ENCODE data around the gene NT5C1A. TPM values are rescaled to one million over a fixed set of nuclear protein-coding genes. Genes with fewer than 3 reads are reported as not detected.

Gene NT5C1A
- total RNA-seq, 1 experiment from 2014 or later = not detected

GRCh38 chr1:39696448-39696847, 24.5 kb upstream of the NT5C1A start:
- no peak overlapping the region for H2BK12ac ChIP-seq (ENCODE audit: insufficient read length, low read depth, low read length)
- no peak overlapping the region for H2BK20ac ChIP-seq (ENCODE audit: low read depth, low read length, poor library complexity, severe bottlenecking)
- Mint-ChIP-seq H3K36me3 (ENCODE audit: insufficient read depth in 1 of 3, low read depth in 3 of 3) (no peaks in the 10 kb centered on the region), H3K27ac (no peak overlapping the region), H3K4me3 (no peak overlapping the region), H3K4me1 (peaks cover 17 to 18% of the 10 kb centered on the region in 2 experiments), H3K27me3 (ENCODE audit: low read depth) (peaks cover 99% of the 10 kb centered on the region), H3K9me3 (no peaks in the 10 kb centered on the region)
- H3K79me2 ChIP-seq (ENCODE audit: insufficient read depth, low read length) = no peaks in the 10 kb centered on the region
- no peak overlapping the region for H2BK15ac ChIP-seq (ENCODE audit: low read depth, low read length)
- no peak overlapping the region for H2AFZ ChIP-seq (ENCODE audit: low read length)
- H4K8ac ChIP-seq (replicated peaks; ENCODE audit: insufficient read length, low read depth, low read length) = no peak overlapping the region
- H3K27me3 ChIP-seq (ENCODE audit: insufficient read depth, low read length) = peaks cover 69% of the 10 kb centered on the region
- no peak overlapping the region for H2BK5ac ChIP-seq (ENCODE audit: insufficient read length, low read length)
- no peaks in the 10 kb centered on the region for H3K79me1 ChIP-seq (ENCODE audit: insufficient read depth, low read depth, low read length, poor library complexity, severe bottlenecking)
- no peak overlapping the region for H3T11ph ChIP-seq (ENCODE audit: low read length)
- H4K91ac ChIP-seq (ENCODE audit: insufficient read length, low read depth, low read length) = no peak overlapping the region
- no peak overlapping the region for H2BK120ac ChIP-seq (ENCODE audit: low read depth, low read length, poor library complexity, severe bottlenecking)
- H3K4me2 ChIP-seq (ENCODE audit: insufficient read depth, insufficient read length, low read length) = no peak overlapping the region
- H3K14ac ChIP-seq (ENCODE audit: insufficient read depth, low read length) = no peak overlapping the region
- no peak overlapping the region for H3K9ac ChIP-seq (ENCODE audit: extremely low read depth, insufficient read length, low read length)
- H4K5ac ChIP-seq (ENCODE audit: insufficient read length, low read depth, low read length) = no peak overlapping the region
- H4K20me1 ChIP-seq (ENCODE audit: control insufficient read depth, insufficient read depth, insufficient read length) = no peaks in the 10 kb centered on the region
- no peak overlapping the region for H3K18ac ChIP-seq (ENCODE audit: insufficient read length, low read depth, low read length)
- H3K4me1 ChIP-seq (ENCODE audit: insufficient read depth, low read length) = peaks cover 5% of the 10 kb centered on the region; the same call in 1 of the 2 replicates
- H3K23me2 ChIP-seq (ENCODE audit: insufficient read length, low read depth, low read length, poor library complexity, severe bottlenecking) = peaks cover 8% of the 10 kb centered on the region
- H3K56ac ChIP-seq (ENCODE audit: insufficient read length, low read depth, low read length) = no peak overlapping the region
- no peak overlapping the region for H3K27ac ChIP-seq (ENCODE audit: insufficient read length, low read depth, low read length)
- H3K9me3 ChIP-seq (ENCODE audit: control insufficient read depth, low read depth, low read length) = no peaks in the 10 kb centered on the region
- no peak for TF ChIP-seq CTCF (conservative IDR thresholded peaks at IDR 0.05)
- WGBS (ENCODE audit: extremely low coverage, insufficient read length, low lambda C conversion rate) = no CpG with 5 or more reads among the region's 1 CpG
- H2AK5ac ChIP-seq (ENCODE audit: insufficient read length, low read length) = no peak overlapping the region
- no peak overlapping the region for H3K4ac ChIP-seq (ENCODE audit: low read depth, low read length)
- no peak for DNase-seq
- H3K23ac ChIP-seq (ENCODE audit: insufficient read length, low read depth, low read length) = no peak overlapping the region
